DND-41 (cell line): Measurements from ENCODE around the gene KCNIP1.

ENCODE experiments used
- ATAC-seq: fragments of 200-7000 bp; cut with Tn5 transposase; 3 replicates; pipeline ENCODE4 v1.9.1; 2021; ENCODE audit warnings: low read depth; ENCODE audit not compliant: insufficient read depth
- DNase-seq: peaks from one replicate; pipeline ENCODE4 v3.0.0-alpha.2; 2020
- H2AFZ ChIP-seq: 2 replicates; pipeline ENCODE4 v1.6.0; 2012; ENCODE audit warnings: low read depth, low read length
- H3K27ac ChIP-seq: 2 replicates; pipeline ENCODE4 v1.5.1; 2012; ENCODE audit warnings: low read length, inconsistent platforms
- H3K27me3 ChIP-seq: fragments of 200-600 bp; sonication (generic); 2 replicates; pipeline ENCODE4 v1.6.0; 2012; ENCODE audit warnings: low read length, mild to moderate bottlenecking, inconsistent platforms; ENCODE audit not compliant: insufficient read depth, poor library complexity
- H3K36me3 ChIP-seq: 2 replicates; pipeline ENCODE4 v1.5.1; 2012; ENCODE audit warnings: low read length, inconsistent platforms; ENCODE audit not compliant: insufficient read depth
- H3K4me1 ChIP-seq: 2 replicates; pipeline ENCODE4 v1.5.1; 2012; ENCODE audit warnings: mild to moderate bottlenecking, low read length; ENCODE audit not compliant: insufficient read depth
- H3K4me2 ChIP-seq: 2 replicates; pipeline ENCODE4 v1.6.0; 2012; ENCODE audit warnings: mild to moderate bottlenecking, moderate library complexity, low read length, inconsistent platforms; ENCODE audit not compliant: insufficient read depth
- H3K4me3 ChIP-seq, 2 experiments: fragments of 200-600 bp in 1 of 2; shearing (Covaris generic) in 1 of 2; 2 replicates each; pipeline ENCODE4 v1.5.1; 2012 to 2016; ENCODE audit warnings: inconsistent platforms in 2 of 2, low read length in 2 of 2, mild to moderate bottlenecking in 2 of 2, low read depth in 1 of 2, moderate library complexity in 1 of 2
- H3K79me2 ChIP-seq: 2 replicates; pipeline ENCODE4 v1.6.0; 2012; ENCODE audit warnings: low read length, inconsistent platforms; ENCODE audit not compliant: insufficient read depth
- H3K9ac ChIP-seq: 2 replicates; pipeline ENCODE4 v1.6.0; 2012; ENCODE audit warnings: low read depth, mild to moderate bottlenecking, inconsistent platforms, low read length, moderate library complexity
- H3K9me3 ChIP-seq: 2 replicates; pipeline ENCODE4 v1.5.1; 2012; ENCODE audit warnings: low read length, moderate library complexity, mild to moderate bottlenecking, inconsistent platforms; ENCODE audit not compliant: insufficient read depth, severe bottlenecking
- H4K20me1 ChIP-seq: 2 replicates; pipeline ENCODE4 v1.6.0; 2012; ENCODE audit warnings: low read length; ENCODE audit not compliant: insufficient read depth
- EZH2 ChIP-seq: IDR thresholded peaks from 3 replicates; pipeline ENCODE4 v1.6.1; 2012; ENCODE audit warnings: borderline replicate concordance, low read depth, mild to moderate bottlenecking, moderate library complexity, low read length, inconsistent platforms; ENCODE audit not compliant: severe bottlenecking
- TF ChIP-seq, protein P1 (sequence below): IDR thresholded peaks from 2 replicates; pipeline ENCODE4 v1.5.1; 2012; ENCODE audit warnings: borderline replicate concordance, low read length, moderate library complexity, mild to moderate bottlenecking; ENCODE audit not compliant: poor library complexity, severe bottlenecking; ENCODE audit errors: extremely low read depth

Gene KCNIP1

DNA sequence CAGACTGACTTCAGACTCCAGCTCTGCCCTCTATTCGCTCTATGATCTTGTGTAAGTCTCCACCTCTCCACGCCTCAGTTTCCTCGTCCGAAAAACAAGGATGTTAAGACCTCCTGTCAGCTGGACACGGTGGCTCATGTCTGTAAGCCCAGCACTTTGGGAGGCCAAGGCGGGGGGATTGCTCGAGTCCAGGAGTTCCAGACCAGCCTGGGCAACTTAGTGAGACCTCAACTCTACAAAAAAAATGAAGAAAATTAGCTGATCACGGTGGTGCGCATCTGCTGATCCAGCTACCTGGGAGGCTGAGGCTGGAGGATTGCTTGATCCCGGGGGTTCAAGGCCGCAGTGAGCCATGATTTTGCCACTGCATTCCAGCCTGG lies 243.1 kb downstream of the KCNIP1 start:
- Histone ChIP-seq H3K27me3 (no peaks in the 10 kb centered on the region), H3K4me1 (no peaks in the 10 kb centered on the region), H3K9me3 (no peaks in the 10 kb centered on the region), H3K4me2 (no peak overlapping the region), H3K27ac (no peak overlapping the region), H3K4me3 (no peak overlapping the region), H3K36me3 (no peaks in the 10 kb centered on the region), H3K9ac (no peak overlapping the region), H4K20me1 (no peaks in the 10 kb centered on the region), H3K79me2 (no peaks in the 10 kb centered on the region), H2AFZ (no peak overlapping the region)
- no peak for ATAC-seq
- TF ChIP-seq, protein P1, sequence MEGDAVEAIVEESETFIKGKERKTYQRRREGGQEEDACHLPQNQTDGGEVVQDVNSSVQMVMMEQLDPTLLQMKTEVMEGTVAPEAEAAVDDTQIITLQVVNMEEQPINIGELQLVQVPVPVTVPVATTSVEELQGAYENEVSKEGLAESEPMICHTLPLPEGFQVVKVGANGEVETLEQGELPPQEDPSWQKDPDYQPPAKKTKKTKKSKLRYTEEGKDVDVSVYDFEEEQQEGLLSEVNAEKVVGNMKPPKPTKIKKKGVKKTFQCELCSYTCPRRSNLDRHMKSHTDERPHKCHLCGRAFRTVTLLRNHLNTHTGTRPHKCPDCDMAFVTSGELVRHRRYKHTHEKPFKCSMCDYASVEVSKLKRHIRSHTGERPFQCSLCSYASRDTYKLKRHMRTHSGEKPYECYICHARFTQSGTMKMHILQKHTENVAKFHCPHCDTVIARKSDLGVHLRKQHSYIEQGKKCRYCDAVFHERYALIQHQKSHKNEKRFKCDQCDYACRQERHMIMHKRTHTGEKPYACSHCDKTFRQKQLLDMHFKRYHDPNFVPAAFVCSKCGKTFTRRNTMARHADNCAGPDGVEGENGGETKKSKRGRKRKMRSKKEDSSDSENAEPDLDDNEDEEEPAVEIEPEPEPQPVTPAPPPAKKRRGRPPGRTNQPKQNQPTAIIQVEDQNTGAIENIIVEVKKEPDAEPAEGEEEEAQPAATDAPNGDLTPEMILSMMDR, result no peak
- no peak for TF ChIP-seq EZH2
- no peak for DNase-seq

DNA sequence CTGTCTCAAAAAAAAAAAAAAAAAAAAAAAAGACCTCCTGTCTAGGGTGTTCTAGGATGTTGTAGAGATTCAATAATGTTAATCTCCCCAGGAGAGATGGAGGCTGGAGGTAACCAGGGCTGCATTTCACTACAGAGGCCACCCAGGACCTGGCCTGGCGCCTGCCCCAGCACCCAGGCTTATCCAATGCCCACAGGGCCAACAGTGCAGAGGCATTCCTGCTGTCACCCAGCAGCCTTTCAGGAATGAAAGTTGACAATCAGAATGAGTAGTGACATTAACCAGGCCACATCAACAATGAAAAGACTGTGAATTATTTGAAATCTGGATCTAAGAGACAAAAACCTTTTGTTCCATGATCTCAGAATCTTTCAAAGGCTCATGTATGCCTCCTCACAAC lies 243.5 kb downstream of the KCNIP1 start:
- Histone ChIP-seq H3K36me3 (no peaks in the 10 kb centered on the region), H3K79me2 (no peaks in the 10 kb centered on the region), H3K9ac (no peak overlapping the region), H3K9me3 (no peaks in the 10 kb centered on the region), H3K4me2 (no peak overlapping the region), H3K4me1 (no peaks in the 10 kb centered on the region), H2AFZ (no peak overlapping the region), H3K27me3 (no peaks in the 10 kb centered on the region), H3K4me3 (no peak overlapping the region), H3K27ac (no peak overlapping the region), H4K20me1 (no peaks in the 10 kb centered on the region)
- DNase-seq (no peak), ATAC-seq (no peak)
- no peak for TF ChIP-seq EZH2
- TF ChIP-seq, protein P1, result no peak

- no peak overlapping the region for H3K9ac ChIP-seq
- no peak overlapping the region for H2AFZ ChIP-seq
- H3K4me3 ChIP-seq, result no peak overlapping the region
- no peaks in the 10 kb centered on the region for H4K20me1 ChIP-seq
- no peaks in the 10 kb centered on the region for H3K36me3 ChIP-seq
- no peaks in the 10 kb centered on the region for H3K9me3 ChIP-seq
- no peak for ATAC-seq
- TF ChIP-seq, protein P1, result no peak
- TF ChIP-seq EZH2, result no peak
- H3K27ac ChIP-seq, result no peak overlapping the region
- no peak for DNase-seq
- H3K4me2 ChIP-seq, result no peak overlapping the region
- no peaks in the 10 kb centered on the region for H3K79me2 ChIP-seq
- H3K4me1 ChIP-seq, result no peaks in the 10 kb centered on the region
- no peaks in the 10 kb centered on the region for H3K27me3 ChIP-seq
Measured at GRCh38 chr5:170747851-170748250, 244.0 kb downstream of the KCNIP1 start.

GRCh38 chr5:170748951-170749471 lies 245.2 kb downstream of the KCNIP1 start:
- H3K27ac ChIP-seq, result no peak overlapping the region
- DNase-seq (no peak), ATAC-seq (no peak)
- H2AFZ ChIP-seq, result no peak overlapping the region
- H3K9me3 ChIP-seq, result no peaks in the 10 kb centered on the region
- H3K9ac ChIP-seq, result no peak overlapping the region
- H3K4me3 ChIP-seq, result no peak overlapping the region
- no peaks in the 10 kb centered on the region for H3K27me3 ChIP-seq
- H3K4me2 ChIP-seq, result no peak overlapping the region
- TF ChIP-seq, protein P1, result no peak
- no peak for TF ChIP-seq EZH2
- no peaks in the 10 kb centered on the region for H3K79me2 ChIP-seq
- H3K36me3 ChIP-seq, result no peaks in the 10 kb centered on the region
- no peaks in the 10 kb centered on the region for H4K20me1 ChIP-seq
- H3K4me1 ChIP-seq, result no peaks in the 10 kb centered on the region
